Left ventricle myocardium inferior (tissue), 1 donor: ENCODE measurements around the gene MAP6. TPM values are rescaled to one million over a fixed set of nuclear protein-coding genes. Genes with fewer than 3 reads are reported as not detected.
"Not testable (repeated sequence)": the region's sequence is repeated elsewhere in the genome, so short reads cannot be mapped to it uniquely, and the experiment has no call there.

Source experiments
- DNase-seq: peaks from one replicate; pipeline ENCODE4 v3.0.0-alpha.2; 2020
- H3K27ac ChIP-seq: fragments of 200-600 bp; replicated peaks from 2 replicates; pipeline ENCODE4 v1.8.0; 2021
- H3K27me3 ChIP-seq: fragments of 200-600 bp; 2 replicates; pipeline ENCODE4 v1.8.0; 2021; ENCODE audit warnings: low read depth
- H3K36me3 ChIP-seq: fragments of 200-600 bp; 2 replicates; pipeline ENCODE4 v1.8.0; 2021
- H3K4me1 ChIP-seq: fragments of 200-600 bp; 2 replicates; pipeline ENCODE4 v1.8.0; 2021
- H3K4me3 ChIP-seq: fragments of 200-600 bp; 2 replicates; pipeline ENCODE4 v1.8.0; 2021; ENCODE audit warnings: mild to moderate bottlenecking, moderate library complexity
- H3K9me3 ChIP-seq: fragments of 200-600 bp; replicated peaks from 2 replicates; pipeline ENCODE4 v1.8.0; 2021
- intact Hi-C: fragments of 100-400 bp; cut with micrococcal nuclease; formaldehyde crosslinking; loops from one replicate; pipeline ENCODE4 v1.11.0; 2022
- total RNA-seq: library from RNA; stranded (reverse); fragmentation: NEBNext Ultra II Directional; extraction: Animal tissue kit (Norgen Biotek cat#: 25700); gene quantifications from one replicate; pipeline ENCODE4 v1.2.1, GENCODE V29; 2021
- TF ChIP-seq, protein P1 (sequence below): fragments of 200-600 bp; IDR thresholded peaks from 2 replicates; pipeline ENCODE4 v1.8.0; 2021; ENCODE audit warnings: antibody characterized with exemption, mild to moderate bottlenecking, borderline replicate concordance
- donor health status: DM: no; HTN: yes; CAD: no; lungs with severe emphysema.

Gene MAP6
- total RNA-seq, 1 donor from 2014 or later, result 5.7 TPM

DNA sequence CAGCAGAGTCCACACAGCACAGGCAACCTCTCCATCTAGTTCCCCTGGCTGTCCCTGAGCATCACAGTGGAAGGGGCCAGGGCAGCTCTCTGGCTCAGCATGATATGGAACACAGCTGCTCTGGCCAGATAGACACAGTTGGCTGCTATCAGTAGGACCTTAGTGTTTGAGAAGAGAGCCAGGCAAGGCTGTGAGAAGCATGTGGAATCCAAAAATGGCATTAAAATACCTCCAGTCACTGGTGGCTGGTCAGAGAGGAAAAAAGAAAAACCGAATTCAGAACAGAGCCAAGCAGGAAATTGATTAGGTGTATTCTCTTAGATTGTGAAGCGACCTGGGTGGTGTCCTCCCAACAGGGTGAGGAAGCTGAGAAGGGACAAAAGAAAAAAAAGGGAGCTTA is 78.9 kb downstream of the MAP6 start:
- intact Hi-C loops, result no loop called here
- no peaks in the 10 kb centered on the region for H3K27me3 ChIP-seq
- peaks cover 27% of the 10 kb centered on the region for H3K4me1 ChIP-seq
- no peak overlapping the region for H3K4me3 ChIP-seq
- no peaks in the 10 kb centered on the region for H3K9me3 ChIP-seq
- DNase-seq, result peak; percentile 50
- H3K27ac ChIP-seq, result peak overlapping the region; percentile 58
- TF ChIP-seq, protein P1, sequence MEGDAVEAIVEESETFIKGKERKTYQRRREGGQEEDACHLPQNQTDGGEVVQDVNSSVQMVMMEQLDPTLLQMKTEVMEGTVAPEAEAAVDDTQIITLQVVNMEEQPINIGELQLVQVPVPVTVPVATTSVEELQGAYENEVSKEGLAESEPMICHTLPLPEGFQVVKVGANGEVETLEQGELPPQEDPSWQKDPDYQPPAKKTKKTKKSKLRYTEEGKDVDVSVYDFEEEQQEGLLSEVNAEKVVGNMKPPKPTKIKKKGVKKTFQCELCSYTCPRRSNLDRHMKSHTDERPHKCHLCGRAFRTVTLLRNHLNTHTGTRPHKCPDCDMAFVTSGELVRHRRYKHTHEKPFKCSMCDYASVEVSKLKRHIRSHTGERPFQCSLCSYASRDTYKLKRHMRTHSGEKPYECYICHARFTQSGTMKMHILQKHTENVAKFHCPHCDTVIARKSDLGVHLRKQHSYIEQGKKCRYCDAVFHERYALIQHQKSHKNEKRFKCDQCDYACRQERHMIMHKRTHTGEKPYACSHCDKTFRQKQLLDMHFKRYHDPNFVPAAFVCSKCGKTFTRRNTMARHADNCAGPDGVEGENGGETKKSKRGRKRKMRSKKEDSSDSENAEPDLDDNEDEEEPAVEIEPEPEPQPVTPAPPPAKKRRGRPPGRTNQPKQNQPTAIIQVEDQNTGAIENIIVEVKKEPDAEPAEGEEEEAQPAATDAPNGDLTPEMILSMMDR, result no peak
- H3K36me3 ChIP-seq, result no peaks in the 10 kb centered on the region

DNA sequence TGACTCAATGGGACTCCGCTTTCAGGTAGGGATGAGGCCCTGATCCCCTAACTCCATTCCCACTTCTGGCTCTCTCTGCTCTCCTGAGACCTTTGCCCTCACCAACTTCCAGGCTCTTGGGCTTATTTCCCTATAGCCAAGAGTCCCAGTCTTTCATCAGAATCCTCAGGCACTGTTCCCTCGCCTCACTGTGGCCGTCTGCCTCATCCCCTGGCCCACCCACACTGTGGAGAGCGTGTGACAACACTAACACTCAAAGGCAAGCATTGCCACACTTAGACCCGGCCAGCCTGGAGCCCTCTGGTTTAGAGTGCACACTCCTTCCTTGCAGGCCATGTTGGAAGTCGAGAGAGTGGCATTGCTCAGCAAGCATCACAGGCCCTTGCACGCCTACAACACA is 79.8 kb downstream of the MAP6 start:
- intact Hi-C loops, result no loop called here
- H3K27me3 ChIP-seq, result no peaks in the 10 kb centered on the region
- no peaks in the 10 kb centered on the region for H3K9me3 ChIP-seq
- TF ChIP-seq, protein P1, result no peak
- H3K4me1 ChIP-seq, result peaks cover 33% of the 10 kb centered on the region
- no peaks in the 10 kb centered on the region for H3K36me3 ChIP-seq
- no peak for DNase-seq
- H3K4me3 ChIP-seq, result no peak overlapping the region
- H3K27ac ChIP-seq, result peak overlapping the region; percentile 58

DNA sequence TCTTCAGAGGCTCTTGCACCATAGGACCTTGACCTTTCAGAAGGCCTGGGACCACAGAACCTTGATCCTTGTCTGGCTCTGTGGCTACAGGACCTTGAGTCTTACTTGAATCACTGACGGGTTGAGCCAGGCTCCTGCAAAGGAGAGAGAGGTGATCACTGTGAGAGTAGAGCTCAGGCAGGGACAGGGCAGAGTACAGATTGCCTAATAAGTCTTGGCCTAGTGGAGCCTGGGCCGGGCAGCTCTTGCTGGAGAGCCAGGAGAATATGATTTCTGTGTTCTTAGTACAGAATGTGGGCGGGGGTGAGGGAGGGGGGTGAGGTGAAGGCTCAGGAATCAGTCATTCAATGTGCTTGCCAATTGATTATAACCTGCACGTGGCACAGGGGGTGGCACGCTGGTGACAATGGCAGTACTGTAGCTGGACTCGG is 80.8 kb downstream of the MAP6 start:
- Histone ChIP-seq H3K4me1 (peaks cover 43% of the 10 kb centered on the region), H3K27ac (peak overlapping the region; percentile 58)

DNA sequence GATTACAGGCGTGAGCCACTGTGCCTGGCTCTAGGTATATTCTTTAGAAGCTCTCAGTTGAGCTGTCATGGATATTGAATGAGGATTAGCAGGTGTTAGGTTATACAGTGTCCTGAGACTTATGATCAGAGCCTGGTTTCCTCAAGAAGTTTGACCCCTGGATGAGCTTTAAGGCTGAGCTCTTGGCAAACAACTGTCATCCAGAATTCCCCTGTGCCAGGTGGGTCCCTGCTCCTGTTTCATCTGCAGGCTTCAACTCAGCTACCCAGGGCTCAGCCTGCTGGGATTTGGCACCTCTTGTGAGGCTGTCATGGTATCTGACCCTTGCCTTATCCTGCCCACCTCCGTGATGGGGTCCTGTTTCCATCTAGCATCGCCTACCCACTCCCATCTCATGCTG is 82.4 kb downstream of the MAP6 start:
- TF ChIP-seq, protein P1, result no peak
- H3K27ac ChIP-seq, result no peak overlapping the region
- intact Hi-C loops, result no loop called here
- H3K4me3 ChIP-seq, result no peak overlapping the region
- DNase-seq, result no peak
- H3K9me3 ChIP-seq, result no peaks in the 10 kb centered on the region
- no peaks in the 10 kb centered on the region for H3K27me3 ChIP-seq
- no peaks in the 10 kb centered on the region for H3K36me3 ChIP-seq
- peaks cover 55% of the 10 kb centered on the region for H3K4me1 ChIP-seq

More for the DNA sequence above, 80.8 kb downstream of the MAP6 start:
- no peak for DNase-seq
- TF ChIP-seq, protein P1, result no peak
- intact Hi-C loops, result no loop called here
- Histone ChIP-seq H3K27me3 (no peaks in the 10 kb centered on the region), H3K4me3 (no peak overlapping the region), H3K9me3 (no peaks in the 10 kb centered on the region), H3K36me3 (no peaks in the 10 kb centered on the region)

DNA sequence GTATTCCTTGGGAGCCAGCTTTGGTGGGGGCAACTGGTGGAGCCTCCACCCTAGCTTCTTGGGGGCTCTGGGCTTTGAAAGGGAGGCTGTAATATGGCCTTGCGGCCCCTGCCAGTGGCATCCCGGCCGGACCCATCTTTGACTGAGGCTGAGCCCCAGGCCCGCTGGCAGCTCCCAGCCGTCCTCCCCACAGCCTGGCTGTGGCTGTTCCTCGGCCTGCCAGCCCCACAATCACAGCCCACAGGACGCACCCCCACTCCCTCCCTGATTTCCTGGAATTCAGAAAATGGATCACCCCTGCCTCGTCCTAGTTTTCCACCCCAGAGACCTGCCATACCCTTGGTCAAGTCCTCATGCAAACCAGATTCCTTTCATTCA is 83.6 kb downstream of the MAP6 start:
- TF ChIP-seq, protein P1, result no peak
- Histone ChIP-seq H3K9me3 (no peaks in the 10 kb centered on the region), H3K27ac (no peak overlapping the region), H3K4me1 (peaks cover 53% of the 10 kb centered on the region), H3K4me3 (no peak overlapping the region), H3K36me3 (no peaks in the 10 kb centered on the region), H3K27me3 (no peaks in the 10 kb centered on the region)
- no peak for DNase-seq
- intact Hi-C loops, result no loop called here

DNA sequence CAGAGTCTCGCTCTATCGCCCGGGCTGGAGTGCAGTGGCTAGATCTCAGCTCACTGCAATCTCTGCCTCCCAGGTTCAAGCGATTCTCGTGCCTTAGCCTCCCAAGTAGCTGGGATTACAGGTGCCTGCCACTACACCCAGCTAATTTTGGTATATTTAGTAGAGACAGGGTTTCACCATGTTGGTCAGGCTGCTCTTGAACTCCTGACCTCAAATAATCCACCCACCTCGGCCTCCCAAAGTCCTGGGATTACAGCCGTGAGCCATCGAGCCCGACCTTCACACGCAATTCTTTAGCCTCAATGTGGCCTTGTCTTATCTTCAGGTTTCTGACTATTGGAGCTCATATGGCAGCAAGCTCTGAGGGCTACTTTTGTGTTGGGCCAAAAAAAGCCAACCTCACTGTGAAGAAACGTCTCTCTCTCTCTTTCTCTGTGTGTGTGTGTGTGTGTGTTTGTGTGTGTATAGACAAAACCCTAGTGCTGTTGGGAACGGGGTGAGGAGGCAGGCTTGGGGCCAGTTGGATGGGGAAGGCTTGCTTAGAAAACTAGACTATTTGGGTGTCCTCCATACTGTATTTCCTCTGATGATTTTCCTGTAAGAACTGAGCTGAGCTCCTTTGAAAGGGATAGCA is 84.1 kb downstream of the MAP6 start:
- H3K9me3 ChIP-seq, H3K27me3 ChIP-seq, intact Hi-C loops, DNase-seq, H3K4me3 ChIP-seq, H3K36me3 ChIP-seq: not testable (repeated sequence)
- H3K4me1 ChIP-seq, result peaks cover 48% of the 10 kb centered on the region
- H3K27ac ChIP-seq, result peak overlapping the region; percentile 98
